K562 (cell line): Measurements from ENCODE around the gene DPF1. TPM values are rescaled to one million over a fixed set of nuclear protein-coding genes. Genes with fewer than 3 reads are reported as not detected.
A peak's percentile ranks its signal among the peaks of the same experiment; 100 is the strongest.

ENCODE experiments used
- ATAC-seq: fragments of 200-7000 bp; cut with Tn5 transposase; 3 replicates; pipeline ENCODE4 v1.9.1; 2020; ENCODE audit warnings: moderate library complexity
- BruUV-seq: library from RNA; stranded (reverse); fragments of 400-500 nt; replicated peaks from 2 replicates; lab custom pipeline; 2021; lab: Mats Ljungman, UMichigan
- CTCF ChIA-PET: fragments of 300-600 bp; formaldehyde crosslinking; extraction: SDS; loops from one replicate; lab custom pipeline; 2021; ENCODE audit warnings: low intra/inter-chr PET ratio; lab: Yijun Ruan, JAX
- POLR2A ChIA-PET: fragments of 300-600, 350-650 bp; sonication (Branson Sonifier 250); formaldehyde crosslinking; extraction: SDS; loops from one replicate; lab custom pipeline; 2021; ENCODE audit warnings: antibody characterized with exemption, inconsistent platforms; lab: Yijun Ruan, JAX
- DNase-seq, 4 experiments: peaks; one replicate each; pipeline versions ENCODE4 v3.0.0 to v3.0.0-alpha.2; 2011 to 2018; ENCODE audit warnings: low spot score in 3 of 4, mixed read lengths in 3 of 4; ENCODE audit errors: extremely low read depth in 1 of 4
- FAIRE-seq: peaks from 2 replicates; lab custom pipeline; 2011; peaks lifted over from hg19 to GRCh38; lab: Jason Lieb, UNC
- H2AFZ ChIP-seq: 2 replicates; pipeline ENCODE4 v1.6.0; 2011; ENCODE audit warnings: low read depth, low read length, control low read depth, inconsistent platforms
- H3K27ac ChIP-seq: fragments of 200-600 bp; 3 replicates; pipeline ENCODE4 v1.8.0; 2011; ENCODE audit warnings: low read depth, mild to moderate bottlenecking, control low read depth, inconsistent platforms, low read length, moderate library complexity, mixed read lengths; ENCODE audit errors: extremely low read depth
- H3K27me3 ChIP-seq, 2 experiments: fragments of 300-600 bp in 1 of 2; 2 replicates in 1 of 2; 3 replicates in 1 of 2; pipeline versions ENCODE4 v1.6.0 to v1.8.0; 2011; ENCODE audit warnings: inconsistent platforms in 2 of 2, low read length in 2 of 2, mild to moderate bottlenecking in 1 of 2, mixed read lengths in 1 of 2, moderate library complexity in 1 of 2; ENCODE audit not compliant: control insufficient read depth in 2 of 2, insufficient read depth in 2 of 2
- H3K36me3 ChIP-seq: fragments of 300-600 bp; 3 replicates; pipeline ENCODE4 v1.8.0; 2011; ENCODE audit warnings: mild to moderate bottlenecking, low read length, inconsistent platforms; ENCODE audit not compliant: control insufficient read depth, insufficient read depth
- H3K4me1 ChIP-seq, 2 experiments: fragments of 200-600 bp in 1 of 2; replicated peaks in 1 of 2; 2 replicates in 1 of 2; 3 replicates in 1 of 2; pipeline versions ENCODE4 v1.5.1 to v1.8.0; 2011; ENCODE audit warnings: inconsistent platforms in 2 of 2, low read length in 2 of 2, mild to moderate bottlenecking in 1 of 2, mixed read lengths in 1 of 2, moderate library complexity in 1 of 2; ENCODE audit not compliant: control insufficient read depth in 2 of 2, insufficient read depth in 2 of 2
- H3K4me2 ChIP-seq: 2 replicates; pipeline ENCODE4 v1.6.1; 2011; ENCODE audit warnings: low read length, control low read depth, inconsistent platforms, mixed read lengths; ENCODE audit not compliant: insufficient read depth
- H3K4me3 ChIP-seq: fragments of 200-600 bp; sonication (generic), shearing (Covaris generic); 2 replicates; pipeline ENCODE4 v1.5.1; 2016; ENCODE audit warnings: control low read depth, inconsistent platforms
- H3K79me2 ChIP-seq: fragments of 200-600 bp; 3 replicates; pipeline ENCODE4 v1.8.0; 2011; ENCODE audit warnings: low read length, inconsistent platforms; ENCODE audit not compliant: control insufficient read depth, insufficient read depth
- H3K9ac ChIP-seq, 2 experiments: 2 replicates each; pipeline versions ENCODE4 v1.6.0 to v1.6.1; 2011; ENCODE audit warnings: low read depth in 2 of 2, low read length in 2 of 2, control low read depth in 1 of 2, inconsistent platforms in 1 of 2, mild to moderate bottlenecking in 1 of 2, mixed read lengths in 1 of 2; ENCODE audit not compliant: insufficient read depth in 1 of 2
- H3K9me1 ChIP-seq: one replicate; pipeline ENCODE4 v1.6.0; 2011; ENCODE audit warnings: inconsistent platforms, mild to moderate bottlenecking, low read length, moderate library complexity; ENCODE audit not compliant: control insufficient read depth, insufficient read depth
- H3K9me3 ChIP-seq: replicated peaks from 2 replicates; pipeline ENCODE4 v1.5.1; 2011; ENCODE audit warnings: low read depth, low read length, inconsistent platforms; ENCODE audit not compliant: control insufficient read depth, insufficient read depth
- H4K20me1 ChIP-seq: replicated peaks from 2 replicates; pipeline ENCODE4 v1.6.1; 2011; ENCODE audit warnings: low read length, inconsistent platforms, mixed read lengths; ENCODE audit not compliant: control insufficient read depth, insufficient read depth
- ARHGAP35 ChIP-seq: fragments of 450-650 bp; IDR thresholded peaks from 2 replicates; pipeline ENCODE4 v1.6.1; 2018; ENCODE audit not compliant: partially characterized antibody
- GABPB2 ChIP-seq: fragments of 250-450 bp; sonication (Bioruptor Pico); conservative IDR thresholded peaks from 2 replicates; pipeline ENCODE4 v1.5.1; 2021; ENCODE audit warnings: mild to moderate bottlenecking
- GTF2A2 ChIP-seq: IDR thresholded peaks from 2 replicates; pipeline ENCODE4 v1.6.1; 2016; ENCODE audit warnings: mild to moderate bottlenecking, missing genetic modification characterization, missing compliant biosample characterization
- NCOR1 ChIP-seq: fragments of 450-650 bp; IDR thresholded peaks from 2 replicates; pipeline ENCODE4 v1.6.1; 2016; ENCODE audit warnings: mild to moderate bottlenecking, moderate library complexity
- PTBP1 ChIP-seq: fragments of 200-400 bp; formaldehyde crosslinking; IDR thresholded peaks from 2 replicates; pipeline ENCODE4 v1.6.1; 2017; ENCODE audit warnings: low read depth, low read length
- ZNF232 ChIP-seq: sonication (generic); formaldehyde crosslinking; IDR thresholded peaks from 2 replicates; pipeline ENCODE4 v1.8.0; 2022; ENCODE audit warnings: mild to moderate bottlenecking, missing genetic modification reagents
- WGBS: fragments of 100-300 bp; shearing (Covaris generic); methylation state at CpG from one replicate; pipeline ENCODE4 v1.1.6; 2016; ENCODE audit warnings: low coverage, mixed read lengths; ENCODE audit not compliant: insufficient coverage; ENCODE audit errors: missing lambda C conversion rate; 5-methylcytosine and 5-hydroxymethylcytosine counted together
- in situ Hi-C: fragments of 300-500 bp; cut with MboI; formaldehyde crosslinking; loops from 4 replicates; pipeline ENCODE4 v1.15.0; 2018; ENCODE audit warnings: inconsistent platforms, mixed read lengths
- intact Hi-C: fragments of 100-400 bp; cut with micrococcal nuclease; formaldehyde crosslinking; loops from 2 replicates; pipeline ENCODE4 v1.14.2; 2022
- polyA plus RNA-seq, 8 experiments: library from polyadenylated mRNA; depleted of rRNA in 4 of 8; stranded (reverse) in 5 of 8; unstranded in 3 of 8; fragments of >200 nt; fragmentation: Nextera tagmentation in 2 of 8; fragmentation: Illumina TruSeq in 1 of 8; extraction: Ambion mirVana in 2 of 8; extraction: Trizol in 1 of 8; gene quantifications; 2 replicates each; pipeline versions ENCODE4 v1.2.1 to v1.2.3, GENCODE V29; 2011 to 2014; ENCODE audit warnings: inconsistent platforms in 1 of 8, missing spikeins in 1 of 8
- total RNA-seq, 7 experiments: library from RNA; depleted of rRNA in 6 of 7; stranded (reverse); fragments of >200 nt in 6 of 7; fragmentation: Illumina TruSeq in 2 of 7; extraction: Trizol in 2 of 7; gene quantifications; 2 replicates each; pipeline versions ENCODE4 v1.2.1 to v1.2.3, GENCODE V29; 2011 to 2021; ENCODE audit warnings: low replicate concordance in 1 of 7

Gene DPF1
- total and polyA plus RNA-seq, 9 of the 15 experiments (the other 6 are each of a cell fraction or from before 2014, with no cell fraction given): 0.10 to 5.7 (median 3.1) TPM

GRCh38 chr19:38265921-38266429, 42.0 kb upstream of the DPF1 start:
- ATAC-seq: no peak
- H3K9ac ChIP-seq: peak overlapping the region in 1 of 2 experiments; percentile 21; a peak in 1 of 4 replicates
- ChIA-PET CTCF (no interaction called here), POLR2A (interaction anchor here (0.7 to 1.7 kb wide), 3 partner anchors 11 to 17 kb away, joined by 4 to 5 read pairs (median 4); no protein-coding TSS in a partner anchor)
- no peaks in the 10 kb centered on the region for H3K79me2 ChIP-seq
- no peaks in the 10 kb centered on the region for H3K9me1 ChIP-seq
- no peak overlapping the region for H3K27ac ChIP-seq
- no peak overlapping the region for H3K4me2 ChIP-seq
- H4K20me1 ChIP-seq: no peaks in the 10 kb centered on the region
- H3K4me1 ChIP-seq: peaks cover 44 to 52% of the 10 kb centered on the region in 2 experiments
- no peak overlapping the region for H3K4me3 ChIP-seq
- intact Hi-C loops: no loop called here
- 83% methylated on average over 11 of the region's 12 CpGs for WGBS
- H3K9me3 ChIP-seq: no peaks in the 10 kb centered on the region
- H3K36me3 ChIP-seq: no peaks in the 10 kb centered on the region
- no peak for TF ChIP-seq GTF2A2
- TF ChIP-seq ARHGAP35: no peak
- no peak for TF ChIP-seq GABPB2 (CRISPR knock-in tag)
- TF ChIP-seq ZNF232 (CRISPR knock-in tag): no peak
- TF ChIP-seq NCOR1: no peak
- no peak for TF ChIP-seq PTBP1
- TF ChIP-seq, all 486 proteins: peak for 0
- FAIRE-seq (no peak), DNase-seq (no peak)
- Histone ChIP-seq H2AFZ (peak overlapping the region; percentile 72), H3K27me3 (no peaks in the 10 kb centered on the region)
- in situ Hi-C loops: no loop called here
- BruUV-seq: no TSS peak
